Measurements from ENCODE around the gene GALNS.

GRCh38 chr16:88847654-88848053 is 9.1 kb downstream of the GALNS start:
- no peak for TF ChIP-seq CTCF (IDR thresholded peaks at IDR 0.05)
- TF ChIP-seq POLR2A (IDR thresholded peaks at IDR 0.05): no peak
